Measurements from ENCODE around the gene SIX6.

SIX6 gene

DNA sequence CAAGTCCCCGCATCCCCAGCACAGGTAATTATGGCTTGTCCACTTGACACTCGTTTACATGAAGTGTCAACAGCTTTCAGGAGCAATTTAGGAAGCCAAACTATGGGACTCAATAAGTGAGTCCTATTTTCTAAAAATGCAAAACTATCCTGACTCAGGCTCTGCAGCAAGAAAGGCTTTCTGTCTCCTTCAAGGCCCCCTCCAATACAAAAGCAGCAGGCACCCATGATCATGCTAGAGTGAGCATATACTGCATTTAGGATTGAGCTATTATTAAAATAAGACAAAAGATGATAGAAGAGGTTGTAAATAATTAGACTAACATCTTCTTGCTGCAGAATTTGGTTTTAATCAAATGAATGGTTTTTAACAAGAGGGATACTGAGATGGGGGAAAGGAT, 3.2 kb downstream of the SIX6 start:
- POLR2A ChIA-PET, result no interaction called here
- no peak for DNase-seq (ENCODE audit: extremely low spot score)
- CTCF ChIA-PET, result no interaction called here
- TF ChIP-seq, protein P1, sequence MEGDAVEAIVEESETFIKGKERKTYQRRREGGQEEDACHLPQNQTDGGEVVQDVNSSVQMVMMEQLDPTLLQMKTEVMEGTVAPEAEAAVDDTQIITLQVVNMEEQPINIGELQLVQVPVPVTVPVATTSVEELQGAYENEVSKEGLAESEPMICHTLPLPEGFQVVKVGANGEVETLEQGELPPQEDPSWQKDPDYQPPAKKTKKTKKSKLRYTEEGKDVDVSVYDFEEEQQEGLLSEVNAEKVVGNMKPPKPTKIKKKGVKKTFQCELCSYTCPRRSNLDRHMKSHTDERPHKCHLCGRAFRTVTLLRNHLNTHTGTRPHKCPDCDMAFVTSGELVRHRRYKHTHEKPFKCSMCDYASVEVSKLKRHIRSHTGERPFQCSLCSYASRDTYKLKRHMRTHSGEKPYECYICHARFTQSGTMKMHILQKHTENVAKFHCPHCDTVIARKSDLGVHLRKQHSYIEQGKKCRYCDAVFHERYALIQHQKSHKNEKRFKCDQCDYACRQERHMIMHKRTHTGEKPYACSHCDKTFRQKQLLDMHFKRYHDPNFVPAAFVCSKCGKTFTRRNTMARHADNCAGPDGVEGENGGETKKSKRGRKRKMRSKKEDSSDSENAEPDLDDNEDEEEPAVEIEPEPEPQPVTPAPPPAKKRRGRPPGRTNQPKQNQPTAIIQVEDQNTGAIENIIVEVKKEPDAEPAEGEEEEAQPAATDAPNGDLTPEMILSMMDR (IDR thresholded peaks at IDR 0.05; ENCODE audit: control extremely low read depth, extremely low read depth, low read depth, missing control alignments), result no peak

DNA sequence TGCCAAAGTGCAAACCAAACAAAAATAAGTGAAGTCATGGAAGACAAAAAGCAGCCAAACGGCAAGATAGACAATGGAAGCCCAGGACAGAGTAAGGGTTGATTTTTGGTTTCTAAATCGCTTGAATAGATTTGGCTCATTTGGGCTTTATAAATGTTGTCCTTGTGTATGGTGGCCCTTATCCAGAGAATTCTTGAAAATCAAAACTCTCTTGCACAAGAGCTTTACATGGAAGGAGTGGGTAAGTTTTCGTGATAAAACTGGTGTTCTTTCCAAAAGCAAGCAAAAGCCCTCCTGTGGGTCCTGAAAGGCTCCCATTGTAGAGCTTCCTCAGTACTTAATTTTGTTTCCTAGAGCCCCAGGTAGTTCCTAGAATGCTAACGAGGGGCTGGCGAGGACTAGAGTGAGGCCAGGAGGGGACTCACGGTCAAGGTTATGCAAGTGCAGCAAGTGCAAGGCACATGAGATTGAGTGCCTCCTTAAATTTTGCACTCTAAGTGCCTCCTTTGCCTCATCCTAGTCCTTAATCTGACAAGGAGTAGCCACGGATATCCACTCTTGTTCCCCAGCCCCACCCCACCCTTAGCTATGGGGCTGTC, 4.1 kb downstream of the SIX6 start:
- ChIA-PET CTCF (interaction anchor here (1.2 to 1.6 kb wide), 2 partner anchors 21 to 163 kb away, joined by 3 to 5 read pairs; no protein-coding TSS in a partner anchor), POLR2A (no interaction called here)
- TF ChIP-seq, protein P1 (IDR thresholded peaks at IDR 0.05; ENCODE audit: control extremely low read depth, extremely low read depth, low read depth, missing control alignments), result no peak
- no peak for DNase-seq (ENCODE audit: extremely low spot score)

DNA sequence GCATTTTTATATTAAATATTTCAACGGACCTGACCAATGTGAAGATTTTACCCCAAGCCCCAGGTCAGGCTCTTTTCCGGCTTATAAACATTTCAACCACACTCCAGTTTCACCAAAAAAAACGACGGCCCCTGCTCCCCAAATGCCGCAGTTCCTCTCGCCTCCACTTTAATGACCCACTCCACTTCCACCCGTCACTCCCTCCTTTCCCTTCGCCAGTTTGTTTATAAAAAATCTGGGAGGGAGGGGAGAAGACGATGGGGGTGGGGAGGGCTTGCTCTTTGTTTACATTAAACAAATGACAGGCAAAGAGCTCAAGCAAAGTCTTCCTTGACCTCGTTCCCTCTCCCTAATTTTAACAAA, 5.4 kb downstream of the SIX6 start:
- CTCF ChIA-PET, result interaction anchor here (0.7 to 1.6 kb wide), 6 partner anchors 10 to 184 kb away, joined by 3 to 6 read pairs (median 4); no protein-coding TSS in a partner anchor
- POLR2A ChIA-PET, result no interaction called here
- TF ChIP-seq, protein P1 (IDR thresholded peaks at IDR 0.05; ENCODE audit: control extremely low read depth, extremely low read depth, low read depth, missing control alignments), result no peak
- DNase-seq (ENCODE audit: extremely low spot score), result no peak

DNA sequence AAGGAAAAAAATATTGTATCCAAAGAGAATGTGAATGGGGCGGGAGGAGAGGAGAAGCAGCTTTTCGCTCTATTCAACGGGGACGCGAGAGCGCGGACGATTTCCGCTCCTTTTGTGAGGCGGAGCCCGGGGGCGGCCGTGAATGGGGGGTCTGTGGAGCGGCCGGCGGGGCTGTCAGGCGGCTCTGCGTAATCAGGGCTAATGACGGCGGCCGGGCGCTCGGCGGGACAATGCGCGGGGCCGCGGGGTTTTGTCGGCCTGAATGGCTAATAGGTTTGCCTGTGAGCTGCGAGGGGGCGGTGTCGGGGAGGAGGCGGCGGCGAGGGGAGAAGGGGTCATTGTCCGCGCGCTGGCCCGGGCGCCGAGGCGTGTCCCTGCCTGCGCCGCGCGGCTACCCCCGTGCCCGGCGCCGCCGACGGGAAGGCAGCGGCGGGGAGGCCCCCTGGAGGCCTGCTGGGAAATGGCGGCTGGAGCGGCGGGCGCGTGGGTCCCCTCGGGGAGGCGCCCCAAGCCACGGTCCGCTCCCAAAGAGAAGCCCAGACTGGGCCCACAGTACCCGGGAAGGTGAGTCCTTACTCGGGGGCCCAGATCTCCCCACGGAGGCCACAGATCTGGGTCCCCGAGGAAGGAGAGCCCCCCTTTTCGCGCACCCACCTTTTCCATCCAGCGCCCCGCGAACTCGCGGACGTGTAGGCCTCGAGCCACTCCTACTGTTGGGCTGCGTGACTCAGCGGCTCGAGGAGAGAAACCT, 6.0 kb downstream of the SIX6 start:
- TF ChIP-seq, protein P1 (IDR thresholded peaks at IDR 0.05; ENCODE audit: control extremely low read depth, extremely low read depth, low read depth, missing control alignments), result peak; percentile 41
- ChIA-PET CTCF (interaction anchor here (0.7 to 1.6 kb wide), 6 partner anchors 10 to 185 kb away, joined by 3 to 6 read pairs (median 4); no protein-coding TSS in a partner anchor), POLR2A (no interaction called here)
- peak; percentile 56 for DNase-seq (ENCODE audit: extremely low spot score)

DNA sequence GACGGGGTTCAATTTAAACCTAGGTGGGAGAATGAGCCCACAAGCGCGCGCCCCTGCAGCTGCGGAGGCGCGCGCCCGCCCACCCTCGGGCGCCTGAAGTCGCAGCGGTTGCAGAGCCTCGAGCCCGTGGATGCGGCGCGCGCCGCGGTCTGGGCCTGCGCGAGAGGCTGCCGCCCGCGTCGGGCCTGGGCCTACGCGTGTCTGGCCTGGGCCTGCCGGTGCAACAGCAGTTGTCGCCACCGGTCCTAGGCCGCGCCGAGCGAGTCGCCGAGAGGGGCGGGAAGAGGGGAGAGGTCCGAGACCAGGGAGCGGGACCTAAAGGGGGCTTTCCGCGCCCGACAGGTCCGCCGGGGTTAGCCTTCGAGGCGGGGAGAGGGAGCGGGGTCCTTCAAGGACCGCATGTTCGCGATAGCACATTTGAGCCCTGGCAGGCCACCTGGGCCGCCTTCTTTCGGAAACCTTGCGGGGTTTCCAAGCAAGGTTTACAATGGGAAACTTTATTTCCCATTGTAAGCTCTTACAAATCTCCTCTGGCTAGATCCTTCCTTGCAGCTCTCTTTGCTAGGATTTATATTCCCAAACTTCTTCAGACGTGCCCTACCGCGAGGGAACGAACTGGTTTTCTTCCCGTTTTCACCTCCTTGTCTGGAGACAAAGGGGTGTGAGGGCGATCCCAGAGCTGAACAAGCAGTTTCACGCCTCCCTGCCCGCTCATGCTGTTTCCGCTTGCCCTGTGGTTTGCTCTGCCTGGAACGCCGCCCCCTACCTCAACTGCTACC, 6.8 kb downstream of the SIX6 start:
- DNase-seq (ENCODE audit: extremely low spot score), result peak; percentile 13
- ChIA-PET POLR2A (no interaction called here), CTCF (interaction anchor here (1.0 to 1.2 kb wide), 2 partner anchors 12 to 166 kb away, joined by 3 to 4 read pairs; no protein-coding TSS in a partner anchor)
- TF ChIP-seq, protein P1 (IDR thresholded peaks at IDR 0.05; ENCODE audit: control extremely low read depth, extremely low read depth, low read depth, missing control alignments), result no peak

DNA sequence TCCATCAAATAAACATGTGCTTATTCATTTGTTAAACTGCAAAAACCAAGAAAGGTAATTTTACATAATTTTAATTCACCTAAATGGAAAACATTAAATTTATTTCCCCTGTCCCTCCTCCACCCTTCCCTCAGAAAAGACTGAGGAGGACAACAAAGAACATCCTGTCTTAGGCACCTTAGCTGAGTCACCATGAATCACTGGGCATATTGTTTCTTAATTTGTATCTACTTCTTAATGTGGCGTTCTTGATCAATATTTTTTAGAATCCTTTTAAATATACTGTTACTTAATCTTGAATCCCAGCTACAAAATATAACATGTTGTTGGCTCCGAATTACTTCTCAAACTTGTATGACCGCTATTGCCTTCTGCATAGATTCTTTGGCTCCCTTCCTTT, 23.5 kb downstream of the SIX6 start:
- ChIA-PET POLR2A (no interaction called here), CTCF (no interaction called here)
- TF ChIP-seq, protein P1 (IDR thresholded peaks at IDR 0.05; ENCODE audit: control extremely low read depth, extremely low read depth, low read depth, missing control alignments), result no peak
- DNase-seq (ENCODE audit: extremely low spot score), result no peak
